ENCODE results near the gene GALM.
A peak's percentile ranks its signal among the peaks of the same experiment; 100 is the strongest.
"Not testable (repeated sequence)": the region's sequence is repeated elsewhere in the genome, so short reads cannot be mapped to it uniquely, and the experiment has no call there.

Gene GALM

GRCh38 chr2:38706846-38707345, 41.0 kb downstream of the GALM start:
- Histone ChIP-seq H2BK5ac (ENCODE audit: low read length) (no peak overlapping the region), H2BK15ac (replicated peaks; ENCODE audit: low read depth) (no peak overlapping the region), H3K18ac (ENCODE audit: low read length) (no peak overlapping the region), H3K36me3 (ENCODE audit: control insufficient read depth, insufficient read depth, low read length) (peaks cover 1% of the 10 kb centered on the region), H3K56ac (ENCODE audit: low read length) (no peak overlapping the region), H3K27ac (ENCODE audit: low read depth, low read length) (no peak overlapping the region), H3K4me1 (ENCODE audit: control insufficient read depth, low read depth, low read length) (peaks cover 11% of the 10 kb centered on the region), H4K8ac (ENCODE audit: low read depth, low read length) (no peak overlapping the region), H3K4me3 (ENCODE audit: low read length) (no peak overlapping the region), H3K79me1 (ENCODE audit: low read length) (no peaks in the 10 kb centered on the region), H2AK5ac (ENCODE audit: low read length) (no peak overlapping the region), H3K4ac (ENCODE audit: low read depth, low read length) (no peak overlapping the region), H3K23ac (ENCODE audit: low read length) (no peak overlapping the region), H3K79me2 (ENCODE audit: control insufficient read depth, insufficient read depth, low read length) (no peaks in the 10 kb centered on the region), H2BK120ac (ENCODE audit: low read depth, low read length) (no peak overlapping the region), H3K27me3 (ENCODE audit: insufficient read depth, low read length, poor library complexity) (no peaks in the 10 kb centered on the region), H3K4me2 (ENCODE audit: low read length) (no peak overlapping the region), H4K5ac (ENCODE audit: low read length) (no peak overlapping the region), H3K9ac (ENCODE audit: low read length) (no peak overlapping the region)
- WGBS (ENCODE audit: extremely low coverage, insufficient coverage, low lambda C conversion rate) = no CpG with 5 or more reads among the region's 6 CpGs
- DNase-seq = no peak

GRCh38 chr2:38708491-38708890, 42.6 kb downstream of the GALM start:
- H3K56ac ChIP-seq (ENCODE audit: low read length); H3K27me3 ChIP-seq (ENCODE audit: insufficient read depth, low read length, poor library complexity); H3K4me3 ChIP-seq (ENCODE audit: low read length); H3K27ac ChIP-seq (ENCODE audit: low read depth, low read length); H2BK120ac ChIP-seq (ENCODE audit: low read depth, low read length); H4K5ac ChIP-seq (ENCODE audit: low read length); H3K79me1 ChIP-seq (ENCODE audit: low read length); H3K36me3 ChIP-seq (ENCODE audit: control insufficient read depth, insufficient read depth, low read length); H2AK5ac ChIP-seq (ENCODE audit: low read length); H2BK5ac ChIP-seq (ENCODE audit: low read length); H3K79me2 ChIP-seq (ENCODE audit: control insufficient read depth, insufficient read depth, low read length); H3K4me2 ChIP-seq (ENCODE audit: low read length); H3K9ac ChIP-seq (ENCODE audit: low read length); H3K18ac ChIP-seq (ENCODE audit: low read length); H3K4ac ChIP-seq (ENCODE audit: low read depth, low read length); H4K8ac ChIP-seq (ENCODE audit: low read depth, low read length); H3K23ac ChIP-seq (ENCODE audit: low read length); DNase-seq; H2BK15ac ChIP-seq (replicated peaks; ENCODE audit: low read depth): not testable (repeated sequence)
- H3K4me1 ChIP-seq (ENCODE audit: control insufficient read depth, low read depth, low read length) = peaks cover 19% of the 10 kb centered on the region
- no CpG with 5 or more reads among the region's 9 CpGs for WGBS (ENCODE audit: extremely low coverage, insufficient coverage, low lambda C conversion rate)

GRCh38 chr2:38708900-38709566, 43.1 kb downstream of the GALM start:
- peaks cover 1% of the 10 kb centered on the region for H3K36me3 ChIP-seq (ENCODE audit: control insufficient read depth, insufficient read depth, low read length)
- H3K4me1 ChIP-seq (ENCODE audit: control insufficient read depth, low read depth, low read length) = peaks cover 19% of the 10 kb centered on the region
- no peaks in the 10 kb centered on the region for H3K79me2 ChIP-seq (ENCODE audit: control insufficient read depth, insufficient read depth, low read length)
- H3K4me3 ChIP-seq (ENCODE audit: low read length) = no peak overlapping the region
- peak; percentile 50 for DNase-seq
- no peak overlapping the region for H3K4ac ChIP-seq (ENCODE audit: low read depth, low read length)
- H4K5ac ChIP-seq (ENCODE audit: low read length) = no peak overlapping the region
- H3K79me1 ChIP-seq (ENCODE audit: low read length) = no peaks in the 10 kb centered on the region
- H2BK15ac ChIP-seq (replicated peaks; ENCODE audit: low read depth) = no peak overlapping the region
- H2BK5ac ChIP-seq (ENCODE audit: low read length) = peak overlapping the region; percentile 28
- H4K8ac ChIP-seq (ENCODE audit: low read depth, low read length) = no peak overlapping the region
- peak overlapping the region; percentile 54 for H3K56ac ChIP-seq (ENCODE audit: low read length)
- H2AK5ac ChIP-seq (ENCODE audit: low read length) = no peak overlapping the region
- H3K4me2 ChIP-seq (ENCODE audit: low read length) = no peak overlapping the region
- H3K18ac ChIP-seq (ENCODE audit: low read length) = no peak overlapping the region
- H3K23ac ChIP-seq (ENCODE audit: low read length) = no peak overlapping the region
- no peak overlapping the region for H3K27ac ChIP-seq (ENCODE audit: low read depth, low read length)
- no CpG with 5 or more reads among the region's 12 CpGs for WGBS (ENCODE audit: extremely low coverage, insufficient coverage, low lambda C conversion rate)
- no peak overlapping the region for H2BK120ac ChIP-seq (ENCODE audit: low read depth, low read length)
- H3K9ac ChIP-seq (ENCODE audit: low read length) = peak overlapping the region; percentile 6
- H3K27me3 ChIP-seq (ENCODE audit: insufficient read depth, low read length, poor library complexity) = no peaks in the 10 kb centered on the region

GRCh38 chr2:38709567-38710194, 43.8 kb downstream of the GALM start:
- Histone ChIP-seq H3K4me3 (ENCODE audit: low read length) (no peak overlapping the region), H3K4me1 (ENCODE audit: control insufficient read depth, low read depth, low read length) (peaks cover 19% of the 10 kb centered on the region)
- WGBS (ENCODE audit: extremely low coverage, insufficient coverage, low lambda C conversion rate) = no CpG with 5 or more reads among the region's 5 CpGs

GRCh38 chr2:38711558-38711957, 45.6 kb downstream of the GALM start:
- Histone ChIP-seq H3K4me3 (ENCODE audit: low read length) (no peak overlapping the region), H2BK120ac (ENCODE audit: low read depth, low read length) (no peak overlapping the region), H2AK5ac (ENCODE audit: low read length) (no peak overlapping the region), H3K79me2 (ENCODE audit: control insufficient read depth, insufficient read depth, low read length) (no peaks in the 10 kb centered on the region), H3K9ac (ENCODE audit: low read length) (no peak overlapping the region), H3K27ac (ENCODE audit: low read depth, low read length) (no peak overlapping the region), H3K4me2 (ENCODE audit: low read length) (no peak overlapping the region), H3K4ac (ENCODE audit: low read depth, low read length) (no peak overlapping the region), H3K27me3 (ENCODE audit: insufficient read depth, low read length, poor library complexity) (no peaks in the 10 kb centered on the region), H3K4me1 (ENCODE audit: control insufficient read depth, low read depth, low read length) (peaks cover 19% of the 10 kb centered on the region), H3K18ac (ENCODE audit: low read length) (no peak overlapping the region), H3K23ac (ENCODE audit: low read length) (no peak overlapping the region), H3K79me1 (ENCODE audit: low read length) (no peaks in the 10 kb centered on the region), H2BK5ac (ENCODE audit: low read length) (no peak overlapping the region), H3K56ac (ENCODE audit: low read length) (no peak overlapping the region), H4K8ac (ENCODE audit: low read depth, low read length) (no peak overlapping the region), H2BK15ac (replicated peaks; ENCODE audit: low read depth) (no peak overlapping the region), H4K5ac (ENCODE audit: low read length) (no peak overlapping the region), H3K36me3 (ENCODE audit: control insufficient read depth, insufficient read depth, low read length) (peaks cover 1% of the 10 kb centered on the region)
- no peak for DNase-seq

More at GRCh38 chr2:38709567-38710194, 43.8 kb downstream of the GALM start:
- H4K8ac ChIP-seq (ENCODE audit: low read depth, low read length) = no peak overlapping the region
- H4K5ac ChIP-seq (ENCODE audit: low read length) = no peak overlapping the region
- H3K56ac ChIP-seq (ENCODE audit: low read length) = no peak overlapping the region
- no peak overlapping the region for H2BK15ac ChIP-seq (replicated peaks; ENCODE audit: low read depth)
- no peak overlapping the region for H2BK120ac ChIP-seq (ENCODE audit: low read depth, low read length)
- H3K18ac ChIP-seq (ENCODE audit: low read length) = no peak overlapping the region
- DNase-seq = peak; percentile 55
- no peak overlapping the region for H3K23ac ChIP-seq (ENCODE audit: low read length)
- no peak overlapping the region for H3K27ac ChIP-seq (ENCODE audit: low read depth, low read length)
- no peak overlapping the region for H2AK5ac ChIP-seq (ENCODE audit: low read length)
- H3K4me2 ChIP-seq (ENCODE audit: low read length) = no peak overlapping the region
- no peaks in the 10 kb centered on the region for H3K79me1 ChIP-seq (ENCODE audit: low read length)
- no peak overlapping the region for H2BK5ac ChIP-seq (ENCODE audit: low read length)
- H3K4ac ChIP-seq (ENCODE audit: low read depth, low read length) = no peak overlapping the region
- peaks cover 1% of the 10 kb centered on the region for H3K36me3 ChIP-seq (ENCODE audit: control insufficient read depth, insufficient read depth, low read length)
- no peaks in the 10 kb centered on the region for H3K27me3 ChIP-seq (ENCODE audit: insufficient read depth, low read length, poor library complexity)
- no peak overlapping the region for H3K9ac ChIP-seq (ENCODE audit: low read length)
- H3K79me2 ChIP-seq (ENCODE audit: control insufficient read depth, insufficient read depth, low read length) = no peaks in the 10 kb centered on the region
